Hepatocyte (in vitro differentiated cells): ENCODE data around the gene MFF. TPM values are rescaled to one million over a fixed set of nuclear protein-coding genes. Genes with fewer than 3 reads are reported as not detected.
"Not testable (repeated sequence)": the region's sequence is repeated elsewhere in the genome, so short reads cannot be mapped to it uniquely, and the experiment has no call there.

Source experiments
- DNase-seq: peaks from one replicate; pipeline ENCODE4 v3.0.0-alpha.2; 2016; ENCODE audit warnings: low spot score
- H2AFZ ChIP-seq: fragments of 200-600 bp; sonication (generic); 2 replicates; pipeline ENCODE4 v1.6.0; 2016; ENCODE audit warnings: antibody characterized with exemption, mild to moderate bottlenecking
- H3K27ac ChIP-seq: fragments of 200-600 bp; sonication (generic); 2 replicates; pipeline ENCODE4 v1.5.1; 2016; ENCODE audit warnings: mild to moderate bottlenecking
- H3K27me3 ChIP-seq: fragments of 200-600 bp; sonication (generic); 2 replicates; pipeline ENCODE4 v1.6.1; 2016
- H3K36me3 ChIP-seq: fragments of 200-600 bp; sonication (generic); replicated peaks from 2 replicates; pipeline ENCODE4 v1.5.1; 2016; ENCODE audit warnings: low read depth; ENCODE audit not compliant: insufficient read depth
- H3K4me1 ChIP-seq: fragments of 200-600 bp; sonication (generic); 2 replicates; pipeline ENCODE4 v1.5.1; 2016; ENCODE audit warnings: mild to moderate bottlenecking, moderate library complexity; ENCODE audit not compliant: insufficient read depth
- H3K4me2 ChIP-seq: fragments of 200-600 bp; sonication (generic); 2 replicates; pipeline ENCODE4 v1.6.0; 2016
- H3K4me3 ChIP-seq: fragments of 200-600 bp; sonication (generic); 2 replicates; pipeline ENCODE4 v1.5.1; 2016; ENCODE audit warnings: mild to moderate bottlenecking
- H3K79me2 ChIP-seq: fragments of 200-600 bp; sonication (generic); 2 replicates; pipeline ENCODE4 v1.6.0; 2017; ENCODE audit warnings: mild to moderate bottlenecking
- H3K9me2 ChIP-seq: fragments of 200-600 bp; sonication (generic); replicated peaks from 2 replicates; pipeline ENCODE4 v1.6.0; 2017; ENCODE audit warnings: mild to moderate bottlenecking; ENCODE audit not compliant: insufficient read depth
- H3K9me3 ChIP-seq: fragments of 200-600 bp; sonication (generic); 2 replicates; pipeline ENCODE4 v1.5.1; 2016; ENCODE audit warnings: low read depth, mild to moderate bottlenecking
- H4K20me1 ChIP-seq: fragments of 200-600 bp; sonication (generic); 2 replicates; pipeline ENCODE4 v1.6.0; 2016; ENCODE audit warnings: mild to moderate bottlenecking; ENCODE audit not compliant: insufficient read depth, poor library complexity, severe bottlenecking
- CTCF ChIP-seq: fragments of 200-600 bp; sonication (generic); IDR thresholded peaks from 2 replicates; pipeline ENCODE4 v1.5.1; 2016; ENCODE audit warnings: antibody characterized with exemption, mild to moderate bottlenecking; ENCODE audit not compliant: poor library complexity
- EZH2 ChIP-seq: fragments of 200-600 bp; sonication (generic); IDR thresholded peaks from 2 replicates; pipeline ENCODE4 v1.6.1; 2016; ENCODE audit warnings: antibody characterized with exemption, mild to moderate bottlenecking, borderline replicate concordance
- EZH2phosphoT487 ChIP-seq: fragments of 200-600 bp; sonication (generic); IDR thresholded peaks from one replicate; pipeline ENCODE4 v1.6.1; 2018; ENCODE audit warnings: antibody characterized with exemption, mild to moderate bottlenecking, low read depth, moderate library complexity; ENCODE audit not compliant: unreplicated experiment, severe bottlenecking
- WGBS: methylation state at CpG from one replicate; pipeline ENCODE4 v1.1.6; 2016; ENCODE audit warnings: low lambda C conversion rate; ENCODE audit errors: missing lambda C conversion rate; 5-methylcytosine and 5-hydroxymethylcytosine counted together
- polyA plus RNA-seq: library from polyadenylated mRNA; unstranded; fragments of >200 nt; fragmentation: Nextera tagmentation; extraction: Ambion mirVana; gene quantifications from 2 replicates; pipeline ENCODE4 v1.2.1, GENCODE V29; 2016
- total RNA-seq: library from RNA; depleted of rRNA; stranded (reverse); fragments of >200 nt; gene quantifications from 2 replicates; pipeline ENCODE4 v1.2.3, GENCODE V29; 2014

Gene MFF
- total and polyA plus RNA-seq, 2 experiments from 2014 or later = 111 to 125 TPM

- TF ChIP-seq EZH2phosphoT487 = no peak
- TF ChIP-seq CTCF = no peak
- TF ChIP-seq EZH2 = no peak
- H3K9me2 ChIP-seq = no peaks in the 10 kb centered on the region
These were observed 61.6 kb downstream of the MFF start for GRCh38 chr2:227386630-227387029.

DNA sequence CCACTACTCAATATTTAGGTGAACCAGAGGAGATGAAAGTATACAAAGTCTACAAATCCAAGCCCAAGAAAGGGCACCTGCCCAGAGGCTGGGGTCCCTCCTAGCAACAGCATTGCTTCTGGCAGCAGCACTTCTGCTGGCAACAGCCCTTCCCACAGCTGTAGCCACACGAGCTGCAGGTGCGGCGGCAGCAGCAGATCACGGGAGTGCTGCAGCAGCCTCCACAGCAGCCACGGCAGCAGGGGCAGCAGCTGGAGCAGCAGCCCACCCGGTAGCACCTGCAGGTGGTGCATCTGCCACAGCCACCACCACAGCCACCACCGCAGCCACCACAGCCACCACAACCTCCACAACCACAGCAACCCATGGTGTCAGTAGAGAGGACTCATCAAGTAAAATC lies 62.5 kb downstream of the MFF start, which contains the start of gene SCYGR1:
Gene SCYGR1 (minus strand): TSS at position 367 of the 400 bp plus-strand sequence. CDS start 0 bp downstream, at position 367.
- 87% methylated on average over 7 of the region's 7 CpGs for WGBS
- not testable (repeated sequence) for H3K36me3 ChIP-seq, H3K79me2 ChIP-seq, DNase-seq, H3K27me3 ChIP-seq, H2AFZ ChIP-seq, H3K4me1 ChIP-seq, H3K27ac ChIP-seq, H3K9me3 ChIP-seq, H3K4me3 ChIP-seq, H4K20me1 ChIP-seq, H3K9me2 ChIP-seq, H3K4me2 ChIP-seq

More at GRCh38 chr2:227386630-227387029, 61.6 kb downstream of the MFF start:
- no peaks in the 10 kb centered on the region for H4K20me1 ChIP-seq
- no peak for DNase-seq
- no peaks in the 10 kb centered on the region for H3K36me3 ChIP-seq
- H3K4me1 ChIP-seq = peaks cover 6% of the 10 kb centered on the region
- H3K27me3 ChIP-seq = no peaks in the 10 kb centered on the region
- H3K79me2 ChIP-seq = no peaks in the 10 kb centered on the region
- WGBS = 82% methylated on average over 6 of the region's 6 CpGs
- H3K9me3 ChIP-seq = no peaks in the 10 kb centered on the region
- H3K27ac ChIP-seq = no peak overlapping the region
- no peak overlapping the region for H3K4me3 ChIP-seq
- no peak overlapping the region for H3K4me2 ChIP-seq
- no peak overlapping the region for H2AFZ ChIP-seq

- no peak overlapping the region for H3K4me2 ChIP-seq
- peaks cover 6% of the 10 kb centered on the region for H3K4me1 ChIP-seq
- DNase-seq = no peak
- 89% methylated on average over 7 of the region's 7 CpGs for WGBS
- no peak overlapping the region for H3K27ac ChIP-seq
- no peaks in the 10 kb centered on the region for H3K27me3 ChIP-seq
- no peaks in the 10 kb centered on the region for H3K36me3 ChIP-seq
- H4K20me1 ChIP-seq = no peaks in the 10 kb centered on the region
- TF ChIP-seq CTCF = no peak
- no peak for TF ChIP-seq EZH2phosphoT487
- no peak for TF ChIP-seq EZH2
- no peaks in the 10 kb centered on the region for H3K9me3 ChIP-seq
- H3K79me2 ChIP-seq = no peaks in the 10 kb centered on the region
- H2AFZ ChIP-seq = no peak overlapping the region
- no peak overlapping the region for H3K4me3 ChIP-seq
- H3K9me2 ChIP-seq = no peaks in the 10 kb centered on the region
These were observed 63.5 kb downstream of the MFF start for GRCh38 chr2:227388537-227389011.

GRCh38 chr2:227389231-227389630 lies 64.2 kb downstream of the MFF start:
- no peak for TF ChIP-seq EZH2phosphoT487
- no peak for TF ChIP-seq EZH2
- no peak for TF ChIP-seq CTCF
- 88% methylated on average over 3 of the region's 3 CpGs for WGBS
- DNase-seq = no peak
- Histone ChIP-seq H3K27me3 (no peaks in the 10 kb centered on the region), H3K4me3 (no peak overlapping the region), H3K4me2 (no peak overlapping the region), H3K36me3 (no peaks in the 10 kb centered on the region), H3K9me2 (no peaks in the 10 kb centered on the region), H3K4me1 (peaks cover 6% of the 10 kb centered on the region), H3K27ac (no peak overlapping the region), H4K20me1 (no peaks in the 10 kb centered on the region), H2AFZ (no peak overlapping the region), H3K79me2 (no peaks in the 10 kb centered on the region), H3K9me3 (no peaks in the 10 kb centered on the region)
